ENCODE data around the gene PRM2. TPM values are rescaled to one million over a fixed set of nuclear protein-coding genes. Genes with fewer than 3 reads are reported as not detected.

The PRM2 gene
- total RNA-seq, 4 donors from 2014 or later = not detected

GRCh38 chr16:11271610-11272009 lies 4.7 kb downstream of the PRM2 start:
- Histone ChIP-seq H3K4me1 (no peaks in the 10 kb centered on the region), H3K27ac (no peak overlapping the region), H3K36me3 (no peaks in the 10 kb centered on the region), H3K4me3 (no peak overlapping the region), H3K9me3 (no peaks in the 10 kb centered on the region), H3K27me3 (no peaks in the 10 kb centered on the region)
- TF ChIP-seq CTCF (IDR thresholded peaks at IDR 0.05) = no peak
- no peak for TF ChIP-seq POLR2A (IDR thresholded peaks at IDR 0.05)
- no peak for DNase-seq

- TF ChIP-seq CTCF (IDR thresholded peaks at IDR 0.05) (no peak), POLR2A (IDR thresholded peaks at IDR 0.05) (no peak)
- DNase-seq = no peak
- Histone ChIP-seq H3K4me1 (no peaks in the 10 kb centered on the region), H3K9me3 (no peaks in the 10 kb centered on the region), H3K27me3 (no peaks in the 10 kb centered on the region), H3K4me3 (no peak overlapping the region), H3K36me3 (no peaks in the 10 kb centered on the region), H3K27ac (no peak overlapping the region)
Observed at GRCh38 chr16:11270602-11271162, 5.6 kb downstream of the PRM2 start.

GRCh38 chr16:11268921-11269375 lies 7.3 kb downstream of the PRM2 start, which contains the start of gene TNP2:
Gene TNP2 (minus strand): TSS chr16:11269325. CDS start chr16:11269262, 63 bp downstream.
- Histone ChIP-seq H3K4me3 (no peak within 1 kb of the TSS), H3K27me3 (no peaks in the 10 kb centered on the region), H3K27ac (no peak within 1 kb of the TSS), H3K4me1 (peaks cover 0 to 5% (median under 1%) of the 10 kb centered on the region in 4 donors), H3K36me3 (no peaks in the 10 kb centered on the region), H3K9me3 (no peaks in the 10 kb centered on the region)
- TF ChIP-seq POLR2A (IDR thresholded peaks at IDR 0.05) (no peak), CTCF (IDR thresholded peaks at IDR 0.05) (no peak)
- no peak for DNase-seq

GRCh38 chr16:11265124-11265523 lies 11.2 kb downstream of the PRM2 start:
- Histone ChIP-seq H3K36me3 (no peaks in the 10 kb centered on the region), H3K4me3 (no peak overlapping the region), H3K9me3 (no peaks in the 10 kb centered on the region), H3K27me3 (no peaks in the 10 kb centered on the region), H3K27ac (no peak overlapping the region), H3K4me1 (peaks cover 0 to 8% (median 4%) of the 10 kb centered on the region in 4 donors)
- TF ChIP-seq POLR2A (IDR thresholded peaks at IDR 0.05) (no peak), CTCF (IDR thresholded peaks at IDR 0.05) (no peak)
- DNase-seq = no peak

GRCh38 chr16:11264155-11264832 lies 12.0 kb downstream of the PRM2 start:
- peaks cover under 1 to 12% (median 5%) of the 10 kb centered on the region in 4 donors for H3K4me1 ChIP-seq
- H3K27ac ChIP-seq = peak overlapping the region in 2 of 4 donors; percentile 25 to 29
- no peak for TF ChIP-seq CTCF (IDR thresholded peaks at IDR 0.05)
- no peak for TF ChIP-seq POLR2A (IDR thresholded peaks at IDR 0.05)
- H3K36me3 ChIP-seq = no peaks in the 10 kb centered on the region
- H3K27me3 ChIP-seq = no peaks in the 10 kb centered on the region
- H3K9me3 ChIP-seq = no peaks in the 10 kb centered on the region
- no peak overlapping the region for H3K4me3 ChIP-seq
- DNase-seq = no peak

All from Peyer's patch (tissue), 4 donors.